Activated CD8-positive, alpha-beta memory T cell treated with anti-CD3 and anti-CD28 coated beads, Interleukin-2, amount 50 U/mL, for 1 hour (primary cell): Measurements from ENCODE around the gene SETD3.

Source experiments
- DNase-seq: peaks from one replicate; pipeline ENCODE4 v3.0.0-alpha.2; 2020; ENCODE audit errors: extremely low read depth

Gene SETD3

GRCh38 chr14:99460793-99461192, 19.9 kb downstream of the SETD3 start:
- DNase-seq, result no peak

DNA sequence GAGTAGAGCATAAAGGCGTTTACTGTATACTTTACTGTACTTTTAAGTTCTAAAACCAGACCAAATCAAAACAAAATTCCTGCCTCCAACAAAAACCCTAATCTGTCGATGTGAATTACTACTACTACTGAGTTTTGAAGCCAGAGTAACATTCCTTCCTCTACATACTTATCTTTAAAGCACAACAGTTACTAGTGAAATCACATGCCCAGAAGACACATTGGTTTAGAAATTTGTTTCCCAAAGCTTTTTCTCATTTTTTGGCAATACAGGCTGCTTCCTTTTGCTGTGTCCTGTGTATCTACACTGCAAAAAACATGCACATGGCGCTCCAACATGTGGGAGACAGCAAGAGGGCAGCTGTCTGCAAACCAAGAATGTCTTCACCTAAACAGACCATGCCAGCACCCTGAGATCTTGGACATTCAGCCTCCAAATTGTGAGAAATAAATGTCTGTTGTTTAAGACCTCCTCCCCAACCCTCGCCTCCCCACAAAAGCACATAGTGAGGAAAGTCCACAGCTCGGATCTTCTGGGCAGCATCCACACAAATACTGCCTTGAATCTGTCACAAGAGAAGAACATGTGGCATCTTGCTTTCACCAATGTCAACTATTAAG, 21.1 kb downstream of the SETD3 start:
- no peak for DNase-seq

GRCh38 chr14:99454246-99454645, 26.4 kb downstream of the SETD3 start:
- no peak for DNase-seq

GRCh38 chr14:99452968-99453367, 27.7 kb downstream of the SETD3 start:
- no peak for DNase-seq

DNA sequence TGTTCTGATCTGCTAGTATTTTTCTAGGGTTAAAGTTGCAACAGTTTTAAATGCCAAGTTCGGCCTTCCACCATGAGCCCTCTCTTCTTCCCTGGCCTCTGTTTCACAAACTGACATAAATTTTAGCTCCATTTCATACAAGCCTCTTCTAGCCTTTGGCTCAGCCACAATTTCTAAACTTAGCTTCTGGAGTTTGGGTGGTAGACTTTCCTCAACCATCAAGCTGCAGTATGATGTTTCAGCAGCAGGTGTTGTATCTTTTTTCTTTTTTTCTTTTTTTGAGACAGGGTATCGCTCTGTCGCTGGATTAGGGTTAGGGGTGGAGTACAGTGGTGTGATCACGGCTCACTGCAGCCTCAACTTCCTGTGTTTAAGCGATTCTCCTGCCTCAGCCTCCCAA, 29.4 kb downstream of the SETD3 start:
- DNase-seq, result no peak

DNA sequence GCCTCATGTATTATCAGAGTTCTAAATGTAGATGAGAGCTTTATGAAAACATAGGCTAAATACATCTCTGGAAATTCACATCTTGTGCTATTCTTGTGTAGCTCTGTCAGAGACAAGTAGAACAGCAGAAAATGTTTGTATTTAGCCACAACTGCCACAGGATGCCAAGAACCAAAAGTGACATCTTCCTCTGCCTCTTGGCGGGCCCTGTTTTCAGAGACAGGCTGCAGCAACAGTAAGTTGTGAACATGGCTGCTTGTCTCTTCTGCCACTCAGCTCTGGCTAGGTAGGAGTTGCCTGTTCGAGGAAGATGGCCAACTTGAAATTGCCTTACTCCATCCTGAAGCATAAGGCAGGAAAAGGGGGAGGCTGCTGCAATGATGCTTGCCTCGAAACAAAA, 30.4 kb downstream of the SETD3 start:
- DNase-seq, result no peak

GRCh38 chr14:99447739-99448138, 32.9 kb downstream of the SETD3 start:
- DNase-seq, result no peak

GRCh38 chr14:99445931-99446330, 34.7 kb downstream of the SETD3 start:
- DNase-seq, result no peak

- DNase-seq, result no peak
Measured at GRCh38 chr14:99441918-99442317, 38.7 kb downstream of the SETD3 start.

DNA sequence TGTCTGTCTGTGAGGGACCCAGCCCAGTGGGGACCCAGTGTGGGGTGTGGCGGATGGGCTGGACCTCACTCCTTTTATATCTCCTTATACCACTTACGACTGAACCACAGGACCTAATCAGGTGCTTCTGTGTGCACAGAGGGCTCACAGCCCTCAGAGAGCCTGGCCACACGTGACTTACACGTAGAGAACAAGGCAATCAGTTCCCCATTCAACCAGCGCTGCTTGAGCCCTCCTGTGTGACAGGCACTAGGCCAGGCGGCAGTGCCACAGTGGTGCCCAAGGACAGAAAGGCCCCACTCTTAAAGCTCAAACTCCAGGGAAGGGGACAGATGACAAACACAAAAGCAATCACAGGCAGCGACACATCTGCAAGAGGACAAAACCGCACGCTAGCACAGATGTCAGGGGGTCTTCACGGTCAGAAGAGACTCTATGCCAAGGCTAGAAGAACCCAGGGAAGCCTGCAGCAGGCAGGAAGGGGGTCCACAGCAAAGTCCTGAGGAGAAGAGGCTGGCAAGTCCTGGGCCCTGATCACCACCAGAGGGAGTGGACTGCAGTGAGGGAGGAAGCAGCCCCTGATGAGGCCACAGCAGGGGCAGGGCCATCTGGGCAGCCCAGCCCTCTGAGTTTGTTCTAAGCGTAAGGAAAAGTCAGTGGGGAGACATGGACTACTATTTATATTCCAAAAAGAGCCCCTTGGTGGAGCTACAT, 39.3 kb downstream of the SETD3 start:
- DNase-seq, result no peak

DNA sequence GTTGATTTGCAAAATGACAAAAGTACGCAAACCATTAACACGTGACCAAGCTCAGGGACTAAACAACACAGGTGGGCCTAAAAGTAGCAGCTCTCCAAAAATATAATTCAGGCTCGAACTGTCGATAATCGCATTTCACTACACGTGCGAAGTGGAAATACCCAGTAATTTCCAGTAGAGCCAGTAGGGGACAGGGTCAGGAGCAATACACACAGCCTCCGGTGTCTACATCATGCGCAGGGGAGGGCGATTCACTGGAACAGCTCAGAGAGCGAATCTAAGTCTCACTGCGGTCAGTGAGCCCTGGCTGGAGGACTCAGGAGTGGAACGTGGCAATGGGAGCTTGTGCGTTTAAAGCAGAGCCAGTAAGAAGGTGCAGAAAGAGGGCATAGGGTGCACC, 40.4 kb downstream of the SETD3 start:
- no peak for DNase-seq

DNA sequence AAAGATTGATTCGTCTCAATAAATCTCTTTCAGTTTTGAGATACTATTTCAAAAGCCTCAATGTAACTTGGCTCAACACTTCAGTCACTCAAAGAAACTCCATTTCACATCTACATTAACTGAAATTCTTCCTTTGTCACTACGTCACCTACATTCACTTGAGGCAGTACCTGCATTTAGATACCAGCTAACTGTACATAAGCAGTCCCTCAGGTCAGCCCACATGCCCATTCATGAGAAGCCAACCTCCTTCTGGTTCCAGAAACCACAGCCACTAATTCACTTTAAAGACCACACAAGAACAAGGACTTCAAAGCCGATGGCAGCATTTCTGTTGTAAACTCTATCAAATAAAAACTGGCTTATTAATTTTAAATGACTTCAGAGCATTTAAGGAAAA, 43.0 kb downstream of the SETD3 start:
- DNase-seq, result no peak

- DNase-seq, result no peak
Measured at GRCh38 chr14:99436247-99437180, 44.1 kb downstream of the SETD3 start.

DNA sequence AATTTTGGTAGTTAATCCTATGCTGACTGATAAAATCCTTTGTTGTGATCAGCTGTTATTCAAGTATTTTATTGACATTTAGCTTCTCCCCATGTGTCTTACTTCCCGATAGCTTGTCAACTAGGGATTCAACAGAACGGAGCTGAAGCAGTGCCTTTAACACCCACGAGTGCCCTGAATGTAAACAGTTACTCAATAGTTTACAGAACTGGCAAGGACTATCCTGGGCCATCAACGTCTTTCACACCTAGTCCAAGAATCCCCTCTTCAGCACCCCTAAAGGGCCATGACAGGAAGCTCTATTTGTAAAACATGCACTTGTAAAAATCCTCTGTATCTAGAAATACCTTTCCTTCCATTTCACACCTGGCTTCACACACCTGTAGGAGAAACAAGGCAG, 45.3 kb downstream of the SETD3 start:
- no peak for DNase-seq

- no peak for DNase-seq
Measured at GRCh38 chr14:99432485-99432884, 48.2 kb downstream of the SETD3 start.

DNA sequence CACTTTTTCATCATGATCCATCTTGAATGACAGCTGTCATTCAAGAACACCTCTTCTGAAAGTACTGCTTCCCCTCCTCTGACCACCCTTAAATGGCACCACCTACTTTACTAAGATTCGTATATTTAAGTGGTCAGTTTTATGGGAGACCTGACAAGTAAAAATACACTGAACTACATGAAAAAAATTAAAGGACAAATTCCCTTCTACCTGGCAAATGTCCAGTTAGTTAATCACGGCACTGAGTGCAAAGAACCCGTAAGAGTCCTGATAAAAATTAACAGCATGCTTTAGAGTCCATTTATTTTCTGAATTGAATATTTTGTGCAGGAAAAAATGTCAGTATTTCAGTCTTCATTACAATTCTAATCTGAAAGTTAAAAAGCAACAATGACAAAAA, 48.7 kb downstream of the SETD3 start:
- DNase-seq, result no peak

DNA sequence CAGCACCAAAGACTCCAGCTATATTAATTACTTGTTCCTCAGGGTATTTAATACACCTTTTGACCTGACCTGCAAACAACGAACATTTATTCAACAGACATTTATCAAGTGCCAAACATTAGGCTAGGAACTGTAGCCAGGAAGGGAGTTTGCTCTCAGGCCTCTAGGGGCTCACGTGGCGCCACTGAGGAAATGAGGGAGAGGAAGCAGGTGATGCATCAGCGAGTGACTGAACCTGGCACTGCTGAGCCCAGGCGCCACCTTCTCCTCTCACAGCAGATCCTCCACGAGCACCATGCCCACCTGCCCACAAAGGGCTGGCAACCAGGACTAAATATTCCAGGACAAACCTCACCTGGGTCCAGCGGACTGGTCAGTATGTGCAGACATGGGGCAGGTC, 50.2 kb downstream of the SETD3 start:
- no peak for DNase-seq

GRCh38 chr14:99427632-99428300, 52.9 kb downstream of the SETD3 start:
- DNase-seq, result no peak

- no peak for DNase-seq
Measured at GRCh38 chr14:99426813-99427346, 53.8 kb downstream of the SETD3 start.

DNA sequence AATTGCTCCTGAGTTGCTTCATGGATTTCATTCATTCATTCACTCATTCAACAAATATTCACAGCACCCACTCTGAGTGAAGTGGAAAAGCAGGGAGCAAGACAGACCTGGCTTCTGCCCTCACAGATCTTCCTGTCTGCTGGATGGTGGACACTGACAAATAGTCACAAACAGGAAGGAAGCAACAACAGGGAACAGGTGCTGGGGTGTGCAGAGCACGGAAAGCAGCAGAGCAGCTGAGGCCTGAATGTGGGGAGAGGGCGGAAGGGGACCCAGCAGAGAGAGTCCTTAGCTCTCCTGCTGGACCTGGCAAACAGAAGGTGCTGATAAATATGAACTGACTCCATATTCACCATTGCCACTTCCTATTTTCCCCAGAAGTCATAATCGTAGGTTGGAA, 54.4 kb downstream of the SETD3 start:
- DNase-seq, result no peak

DNA sequence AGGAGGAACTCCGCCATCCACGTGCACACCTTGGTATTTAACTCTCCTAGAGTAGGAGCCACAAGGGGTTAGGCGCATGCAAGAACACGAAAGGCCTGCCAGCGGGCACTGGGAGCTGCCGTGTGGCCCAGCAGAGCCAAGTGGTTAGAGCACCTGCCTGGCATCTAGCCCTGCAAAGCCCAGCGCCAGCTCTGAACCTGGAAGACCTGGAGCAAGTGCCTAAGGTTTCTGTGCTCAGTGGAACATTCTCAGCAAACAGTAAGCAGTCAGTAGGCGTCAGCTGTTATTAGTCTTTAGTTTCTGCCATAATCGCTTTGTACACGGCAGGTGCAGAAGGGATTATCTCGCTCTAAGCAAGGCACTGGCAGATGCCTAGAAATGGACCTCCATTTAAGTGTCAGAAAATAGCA, 55.4 kb downstream of the SETD3 start:
- no peak for DNase-seq

DNA sequence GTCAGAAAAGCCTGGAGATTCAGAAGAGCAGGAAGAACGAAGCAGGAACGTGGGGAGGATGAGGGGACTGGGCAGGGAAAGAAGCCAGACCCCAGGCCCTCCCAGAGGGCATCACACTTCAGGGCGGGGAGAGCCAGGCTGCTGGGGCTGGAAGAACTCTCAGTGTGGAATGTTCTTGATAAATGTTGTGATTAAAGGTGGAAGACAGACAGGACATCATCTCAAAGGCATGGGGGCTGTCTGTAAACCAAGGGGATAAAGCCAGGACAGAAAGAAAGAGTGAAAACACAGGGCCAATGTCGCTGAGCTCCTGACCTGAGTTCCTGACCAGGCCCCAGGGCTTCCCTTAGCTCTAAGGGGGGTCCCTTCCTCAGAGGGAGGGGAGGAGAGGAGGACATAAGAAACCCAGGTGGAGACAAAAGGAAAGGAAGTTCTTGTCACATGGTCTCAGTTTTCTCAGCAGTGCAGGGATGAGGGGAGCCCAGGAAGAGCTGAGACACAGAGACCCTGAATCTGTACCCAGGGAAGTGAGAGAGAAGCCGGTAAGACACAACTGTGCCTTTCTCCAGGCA, 56.3 kb downstream of the SETD3 start:
- no peak for DNase-seq
